HCT116 (cell line): ENCODE results near the gene H2AZ1. TPM values are rescaled to one million over a fixed set of nuclear protein-coding genes. Genes with fewer than 3 reads are reported as not detected.

ENCODE experiments used
- ATAC-seq: fragments of 200-7000 bp; cut with Tn5 transposase; 2 replicates; pipeline ENCODE4 v1.9.1; 2020; ENCODE audit warnings: mild to moderate bottlenecking, moderate library complexity
- BruUV-seq: library from RNA; stranded (reverse); fragments of 400-500 nt; replicated peaks from 2 replicates; lab custom pipeline; 2021; lab: Mats Ljungman, UMichigan
- CTCF ChIA-PET: fragments of 300-600 bp; sonication (Branson Sonifier 250); formaldehyde crosslinking; loops from one replicate; lab custom pipeline; 2021; ENCODE audit warnings: antibody characterized with exemption; lab: Charles Lee
- POLR2A ChIA-PET: fragments of 300-600, 350-600 bp; sonication (Branson Sonifier 250); formaldehyde crosslinking; loops from one replicate; lab custom pipeline; 2021; ENCODE audit warnings: antibody characterized with exemption; lab: Charles Lee
- RAD21 ChIA-PET, 2 experiments: fragments of 300-600 bp; sonication (Branson Sonifier 250); formaldehyde crosslinking; loops; one replicate each; lab custom pipeline; 2023; ENCODE audit warnings: low total read pairs in 2 of 2; ENCODE audit not compliant: uncharacterized antibody in 2 of 2, unreplicated experiment in 2 of 2, low non-redundant PET in 1 of 2; lab: Charles Lee
- DNase-seq: peaks from one replicate; pipeline ENCODE4 v3.0.0-alpha.2; 2010; ENCODE audit warnings: low read depth, low spot score
- H2AFZ ChIP-seq: fragments of 200-600 bp; shearing (Covaris generic), sonication (generic); 2 replicates; pipeline ENCODE4 v1.6.1; 2017; ENCODE audit warnings: low read depth, mixed run types, mixed read lengths, antibody characterized with exemption, low read length; ENCODE audit not compliant: poor library complexity, severe bottlenecking
- H3K27ac ChIP-seq: 2 replicates; pipeline ENCODE4 v1.5.1; 2012; ENCODE audit warnings: low read depth, low read length
- H3K27me3 ChIP-seq: fragments of 200-600 bp; sonication (generic); 2 replicates; pipeline ENCODE4 v1.6.1; 2016; ENCODE audit warnings: mixed run types, low read length, mixed read lengths; ENCODE audit not compliant: insufficient read depth
- H3K36me3 ChIP-seq, 2 experiments: fragments of 200-500 bp in 1 of 2; fragments of 200-600 bp in 1 of 2; sonication (Bioruptor generic) in 1 of 2; sonication (generic) in 1 of 2; 2 replicates each; pipeline versions ENCODE4 v1.5.1 to v1.6.1; 2014 to 2016; ENCODE audit warnings: low read length in 2 of 2, inconsistent platforms in 1 of 2, mixed read lengths in 1 of 2, mixed run types in 1 of 2; ENCODE audit not compliant: insufficient read depth in 2 of 2, control insufficient read depth in 1 of 2
- H3K4me1 ChIP-seq, 2 experiments: fragments of 200-600 bp in 1 of 2; sonication (generic) in 1 of 2; 2 replicates each; pipeline versions ENCODE4 v1.5.1 to v1.6.1; 2012 to 2017; ENCODE audit warnings: low read length in 2 of 2, inconsistent platforms in 1 of 2, mild to moderate bottlenecking in 1 of 2, mixed read lengths in 1 of 2, mixed run types in 1 of 2, moderate library complexity in 1 of 2; ENCODE audit not compliant: insufficient read depth in 2 of 2, control insufficient read depth in 1 of 2
- H3K4me2 ChIP-seq: fragments of 200-600 bp; sonication (generic); 2 replicates; pipeline ENCODE4 v1.6.1; 2017; ENCODE audit warnings: mixed run types, low read length, mixed read lengths
- H3K4me3 ChIP-seq, 2 experiments: fragments of 200-600 bp in 1 of 2; sonication (generic) in 1 of 2; replicated peaks in 1 of 2; 2 replicates each; pipeline ENCODE4 v1.5.1; 2011 to 2016; ENCODE audit warnings: low read length in 2 of 2, control low read depth in 1 of 2, low read depth in 1 of 2, mild to moderate bottlenecking in 1 of 2, mixed read lengths in 1 of 2, mixed run types in 1 of 2
- H3K79me2 ChIP-seq: fragments of 200-600 bp; sonication (generic); 2 replicates; pipeline ENCODE4 v1.6.1; 2017; ENCODE audit warnings: mild to moderate bottlenecking, mixed run types, low read length, moderate library complexity, mixed read lengths; ENCODE audit not compliant: insufficient read depth
- H3K9ac ChIP-seq: fragments of 200-600 bp; sonication (generic); 2 replicates; pipeline ENCODE4 v1.6.1; 2016; ENCODE audit warnings: low read length, mixed read lengths
- H3K9me2 ChIP-seq: fragments of 200-600 bp; sonication (generic), shearing (Covaris generic); 2 replicates; pipeline ENCODE4 v1.6.1; 2017; ENCODE audit warnings: mixed run types, mild to moderate bottlenecking, moderate library complexity; ENCODE audit not compliant: insufficient read depth
- H3K9me3 ChIP-seq, 2 experiments: fragments of 200-500 bp in 1 of 2; fragments of 200-600 bp in 1 of 2; sonication (Bioruptor generic) in 1 of 2; sonication (generic) in 1 of 2; 2 replicates each; pipeline ENCODE4 v1.6.1; 2014 to 2017; ENCODE audit warnings: low read length in 2 of 2, mixed read lengths in 2 of 2, inconsistent platforms in 1 of 2, low read depth in 1 of 2, mild to moderate bottlenecking in 1 of 2, mixed run types in 1 of 2, moderate library complexity in 1 of 2; ENCODE audit not compliant: control insufficient read depth in 1 of 2, insufficient read depth in 1 of 2
- H4K20me1 ChIP-seq: fragments of 200-600 bp; sonication (generic), shearing (Covaris generic); 2 replicates; pipeline ENCODE4 v1.6.1; 2017; ENCODE audit warnings: mixed run types, mild to moderate bottlenecking, moderate library complexity; ENCODE audit not compliant: insufficient read depth
- CBX3 ChIP-seq: IDR thresholded peaks from 2 replicates; pipeline ENCODE4 v1.6.1; 2012; ENCODE audit warnings: low read depth
- CEBPB ChIP-seq: IDR thresholded peaks from 2 replicates; pipeline ENCODE4 v1.6.1; 2012; ENCODE audit warnings: low read depth
- EGR1 ChIP-seq: IDR thresholded peaks from 2 replicates; pipeline ENCODE4 v1.6.1; 2012; ENCODE audit warnings: low read depth
- ELF1 ChIP-seq: IDR thresholded peaks from 2 replicates; pipeline ENCODE4 v1.6.1; 2012; ENCODE audit warnings: low read depth, borderline replicate concordance
- EZH2 ChIP-seq: fragments of 200-600 bp; sonication (generic); IDR thresholded peaks from 2 replicates; pipeline ENCODE4 v1.6.1; 2017; ENCODE audit warnings: antibody characterized with exemption, mixed run types
- EZH2phosphoT487 ChIP-seq: fragments of 200-600 bp; IDR thresholded peaks from 2 replicates; pipeline ENCODE4 v1.6.1; 2018; ENCODE audit warnings: antibody characterized with exemption, borderline replicate concordance
- FOSL1 ChIP-seq: IDR thresholded peaks from 2 replicates; pipeline ENCODE4 v1.6.1; 2012; ENCODE audit warnings: low read depth
- JUND ChIP-seq: IDR thresholded peaks from 2 replicates; pipeline ENCODE4 v1.6.1; 2012
- POLR2A ChIP-seq: IDR thresholded peaks from 2 replicates; pipeline ENCODE4 v1.7.0; 2011; ENCODE audit warnings: borderline replicate concordance; ENCODE audit not compliant: insufficient read depth, insufficient read length; ENCODE audit errors: extremely low read depth
- POLR2AphosphoS5 ChIP-seq: IDR thresholded peaks from 2 replicates; pipeline ENCODE4 v1.6.1; 2011; ENCODE audit warnings: mild to moderate bottlenecking, low read depth, low read length, moderate library complexity
- RAD21 ChIP-seq: IDR thresholded peaks from 2 replicates; pipeline ENCODE4 v1.6.1; 2012; ENCODE audit warnings: low read depth, mild to moderate bottlenecking
- SIN3A ChIP-seq: IDR thresholded peaks from 2 replicates; pipeline ENCODE4 v1.6.1; 2012; ENCODE audit warnings: low read depth
- SP1 ChIP-seq: IDR thresholded peaks from 2 replicates; pipeline ENCODE4 v1.6.1; 2012; ENCODE audit warnings: low read depth
- SRF ChIP-seq: IDR thresholded peaks from 2 replicates; pipeline ENCODE4 v1.6.1; 2012; ENCODE audit warnings: low read depth
- TCF7L2 ChIP-seq: IDR thresholded peaks from 2 replicates; pipeline ENCODE4 v1.7.0; 2011; ENCODE audit warnings: borderline replicate concordance, inconsistent platforms; ENCODE audit not compliant: insufficient read depth, insufficient read length; ENCODE audit errors: extremely low read depth
- ZFX ChIP-seq: fragments of 450-650 bp; IDR thresholded peaks from 2 replicates; pipeline ENCODE4 v1.6.1; 2017
- intact Hi-C: fragments of 100-400 bp; cut with micrococcal nuclease; formaldehyde crosslinking; loops from 2 replicates; pipeline ENCODE4 v1.10.0; 2022
- total RNA-seq: library from RNA; stranded (reverse); gene quantifications from one replicate; pipeline ENCODE4 v1.2.1, GENCODE V29; 2021; ENCODE audit not compliant: unreplicated experiment
- TF ChIP-seq, protein P1 (sequence below): IDR thresholded peaks from 2 replicates; pipeline ENCODE4 v1.6.1; 2012
- TF ChIP-seq, protein P2 (sequence below): IDR thresholded peaks from 2 replicates; pipeline ENCODE4 v1.6.1; 2011; ENCODE audit warnings: mild to moderate bottlenecking, low read length, moderate library complexity; ENCODE audit not compliant: insufficient replicate concordance; ENCODE audit errors: extremely low read depth
- TF ChIP-seq, protein P3 (sequence below): IDR thresholded peaks from 2 replicates; pipeline ENCODE4 v1.6.1; 2012; ENCODE audit warnings: low read depth
- TF ChIP-seq, protein P4 (sequence below): IDR thresholded peaks from 2 replicates; pipeline ENCODE4 v1.6.1; 2012

H2AZ1 gene
- total RNA-seq, 1 experiment from 2014 or later = 839 TPM

DNA sequence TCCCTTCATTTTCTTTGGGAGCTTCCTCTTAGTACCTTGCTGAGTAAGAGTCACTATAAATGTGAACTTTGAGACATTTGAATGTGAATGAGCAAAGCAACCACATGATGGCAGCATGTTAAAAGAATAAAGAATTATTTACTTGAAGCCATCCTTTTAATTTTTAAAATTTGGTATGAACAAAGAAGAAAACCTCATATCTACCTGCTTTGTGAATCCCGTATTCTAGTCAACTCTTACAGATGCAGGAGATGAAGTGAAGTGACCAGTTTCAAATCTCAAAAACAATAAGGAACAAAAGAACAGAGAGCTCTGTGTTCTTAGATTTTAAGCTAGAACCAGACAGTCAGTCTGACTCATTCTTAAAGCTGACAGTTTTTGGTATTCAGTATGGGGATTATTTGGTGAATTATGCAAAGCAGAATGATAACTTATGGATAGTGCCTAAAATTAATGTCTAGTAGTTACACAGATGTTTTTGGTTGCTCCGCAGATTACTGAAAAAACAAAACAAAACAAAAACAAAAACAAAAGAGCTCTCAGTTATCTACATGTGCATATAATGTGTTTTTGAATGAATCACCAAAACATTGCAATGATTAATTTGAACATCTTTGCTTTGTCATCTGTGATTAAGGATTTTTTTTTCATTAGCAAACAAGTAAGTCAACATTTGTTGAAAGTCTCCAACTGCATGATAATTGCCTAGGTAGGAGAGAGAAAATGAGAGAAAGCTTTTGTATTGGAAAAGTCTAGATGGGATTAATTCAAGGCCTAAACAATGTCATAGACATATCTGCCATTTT is 48.2 kb upstream of the H2AZ1 start:
- CTCF ChIA-PET = interaction anchor here (0.7 to 2.7 kb wide), 22 partner anchors 11 to 1453 kb away, joined by 3 to 30 read pairs (median 4); partner anchors contain the start of gene H2AZ1
- no peak overlapping the region for H3K4me3 ChIP-seq
- no peaks in the 10 kb centered on the region for H4K20me1 ChIP-seq
- RAD21 ChIA-PET = interaction anchor here (0.8 to 1.3 kb wide), 4 partner anchors 13 to 1166 kb away, joined by 3 to 4 read pairs (median 3); no protein-coding TSS in a partner anchor
- BruUV-seq = no TSS peak
- ATAC-seq (peak; percentile 77), DNase-seq (peak; percentile 37)
- H3K4me1 ChIP-seq = peaks cover 0 to 6% of the 10 kb centered on the region in 2 experiments; a peak in 2 of 4 replicates
- no peaks in the 10 kb centered on the region for H3K27me3 ChIP-seq
- no peak overlapping the region for H3K27ac ChIP-seq
- no peaks in the 10 kb centered on the region for H3K9me2 ChIP-seq
- no peaks in the 10 kb centered on the region for H3K79me2 ChIP-seq
- no peak overlapping the region for H3K9ac ChIP-seq
- peak overlapping the region; percentile 64 for H2AFZ ChIP-seq
- intact Hi-C loops = loop anchor here (1.0 to 10.0 kb wide), 3 partner anchors 65 to 747 kb away; no protein-coding TSS in a partner anchor
- no peaks in the 10 kb centered on the region for H3K9me3 ChIP-seq
- H3K36me3 ChIP-seq = no peaks in the 10 kb centered on the region
- POLR2A ChIA-PET = interaction anchor here (0.7 to 1.7 kb wide), 4 partner anchors 48 to 466 kb away, joined by 3 to 6 read pairs (median 4); partner anchors contain the start of genes DNAJB14 and H2AZ1
- H3K4me2 ChIP-seq = no peak overlapping the region
- TF ChIP-seq POLR2A = no peak
- TF ChIP-seq SIN3A = no peak
- no peak for TF ChIP-seq EGR1
- TF ChIP-seq, protein P1, sequence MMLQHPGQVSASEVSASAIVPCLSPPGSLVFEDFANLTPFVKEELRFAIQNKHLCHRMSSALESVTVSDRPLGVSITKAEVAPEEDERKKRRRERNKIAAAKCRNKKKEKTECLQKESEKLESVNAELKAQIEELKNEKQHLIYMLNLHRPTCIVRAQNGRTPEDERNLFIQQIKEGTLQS = no peak
- TF ChIP-seq, protein P2, sequence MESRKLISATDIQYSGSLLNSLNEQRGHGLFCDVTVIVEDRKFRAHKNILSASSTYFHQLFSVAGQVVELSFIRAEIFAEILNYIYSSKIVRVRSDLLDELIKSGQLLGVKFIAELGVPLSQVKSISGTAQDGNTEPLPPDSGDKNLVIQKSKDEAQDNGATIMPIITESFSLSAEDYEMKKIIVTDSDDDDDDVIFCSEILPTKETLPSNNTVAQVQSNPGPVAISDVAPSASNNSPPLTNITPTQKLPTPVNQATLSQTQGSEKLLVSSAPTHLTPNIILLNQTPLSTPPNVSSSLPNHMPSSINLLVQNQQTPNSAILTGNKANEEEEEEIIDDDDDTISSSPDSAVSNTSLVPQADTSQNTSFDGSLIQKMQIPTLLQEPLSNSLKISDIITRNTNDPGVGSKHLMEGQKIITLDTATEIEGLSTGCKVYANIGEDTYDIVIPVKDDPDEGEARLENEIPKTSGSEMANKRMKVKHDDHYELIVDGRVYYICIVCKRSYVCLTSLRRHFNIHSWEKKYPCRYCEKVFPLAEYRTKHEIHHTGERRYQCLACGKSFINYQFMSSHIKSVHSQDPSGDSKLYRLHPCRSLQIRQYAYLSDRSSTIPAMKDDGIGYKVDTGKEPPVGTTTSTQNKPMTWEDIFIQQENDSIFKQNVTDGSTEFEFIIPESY = no peak
- no peak for TF ChIP-seq ZFX
- TF ChIP-seq, protein P3, sequence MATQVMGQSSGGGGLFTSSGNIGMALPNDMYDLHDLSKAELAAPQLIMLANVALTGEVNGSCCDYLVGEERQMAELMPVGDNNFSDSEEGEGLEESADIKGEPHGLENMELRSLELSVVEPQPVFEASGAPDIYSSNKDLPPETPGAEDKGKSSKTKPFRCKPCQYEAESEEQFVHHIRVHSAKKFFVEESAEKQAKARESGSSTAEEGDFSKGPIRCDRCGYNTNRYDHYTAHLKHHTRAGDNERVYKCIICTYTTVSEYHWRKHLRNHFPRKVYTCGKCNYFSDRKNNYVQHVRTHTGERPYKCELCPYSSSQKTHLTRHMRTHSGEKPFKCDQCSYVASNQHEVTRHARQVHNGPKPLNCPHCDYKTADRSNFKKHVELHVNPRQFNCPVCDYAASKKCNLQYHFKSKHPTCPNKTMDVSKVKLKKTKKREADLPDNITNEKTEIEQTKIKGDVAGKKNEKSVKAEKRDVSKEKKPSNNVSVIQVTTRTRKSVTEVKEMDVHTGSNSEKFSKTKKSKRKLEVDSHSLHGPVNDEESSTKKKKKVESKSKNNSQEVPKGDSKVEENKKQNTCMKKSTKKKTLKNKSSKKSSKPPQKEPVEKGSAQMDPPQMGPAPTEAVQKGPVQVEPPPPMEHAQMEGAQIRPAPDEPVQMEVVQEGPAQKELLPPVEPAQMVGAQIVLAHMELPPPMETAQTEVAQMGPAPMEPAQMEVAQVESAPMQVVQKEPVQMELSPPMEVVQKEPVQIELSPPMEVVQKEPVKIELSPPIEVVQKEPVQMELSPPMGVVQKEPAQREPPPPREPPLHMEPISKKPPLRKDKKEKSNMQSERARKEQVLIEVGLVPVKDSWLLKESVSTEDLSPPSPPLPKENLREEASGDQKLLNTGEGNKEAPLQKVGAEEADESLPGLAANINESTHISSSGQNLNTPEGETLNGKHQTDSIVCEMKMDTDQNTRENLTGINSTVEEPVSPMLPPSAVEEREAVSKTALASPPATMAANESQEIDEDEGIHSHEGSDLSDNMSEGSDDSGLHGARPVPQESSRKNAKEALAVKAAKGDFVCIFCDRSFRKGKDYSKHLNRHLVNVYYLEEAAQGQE = no peak
- TF ChIP-seq SRF = no peak
- no peak for TF ChIP-seq ELF1
- TF ChIP-seq EZH2phosphoT487 = no peak
- no peak for TF ChIP-seq CEBPB
- TF ChIP-seq RAD21 = peak; percentile 67
- TF ChIP-seq TCF7L2 = no peak
- no peak for TF ChIP-seq SP1
- TF ChIP-seq EZH2 = no peak
- TF ChIP-seq CBX3 = no peak
- TF ChIP-seq, protein P4, sequence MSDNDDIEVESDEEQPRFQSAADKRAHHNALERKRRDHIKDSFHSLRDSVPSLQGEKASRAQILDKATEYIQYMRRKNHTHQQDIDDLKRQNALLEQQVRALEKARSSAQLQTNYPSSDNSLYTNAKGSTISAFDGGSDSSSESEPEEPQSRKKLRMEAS = no peak
- 0 out of 2 replicates have a peak, but pooled peaks have one; percentile 8 for TF ChIP-seq JUND
- no peak for TF ChIP-seq POLR2AphosphoS5
- no peak for TF ChIP-seq FOSL1
